Activated CD8-positive, alpha-beta memory T cell treated with anti-CD3 and anti-CD28 coated beads for 36 hours (primary cell): Measurements from ENCODE around the gene SESN3. TPM values are rescaled to one million over a fixed set of nuclear protein-coding genes. Genes with fewer than 3 reads are reported as not detected.

ENCODE experiments used
- total RNA-seq, 2 experiments: library from RNA; stranded (reverse); gene quantifications; one replicate each; pipeline ENCODE4 v1.2.3, GENCODE V29; 2021

SESN3 gene
- total RNA-seq, 2 experiments from 2014 or later: 15.3 to 15.5 TPM

Other genes starting within 250 kb of the SESN3 start
- gene KDM4E, start 205.9 kb downstream of the SESN3 start, total RNA-seq: not detected
- not detected for gene KDM4F, start 181.8 kb downstream of the SESN3 start, total RNA-seq
- gene SRSF8, start 164.3 kb downstream of the SESN3 start, total RNA-seq: 10 to 100 TPM; 58.4 to 69.5 TPM
- gene ENDOD1, start 141.4 kb downstream of the SESN3 start, total RNA-seq: 10 to 100 TPM; 40.9 to 41.1 TPM